ENCODE measurements around the gene ADARB1. TPM values are rescaled to one million over a fixed set of nuclear protein-coding genes. Genes with fewer than 3 reads are reported as not detected.

ADARB1 gene
- polyA plus RNA-seq, 1 experiment, result 25.3 TPM

GRCh38 chr21:45152265-45152746 lies 77.9 kb downstream of the ADARB1 start:
- ChIA-PET CTCF (interaction anchor here (10.3 kb wide), 1 partner anchor 13 kb away, joined by 82 read pairs; no protein-coding TSS in a partner anchor), POLR2A (no interaction called here)
- Histone ChIP-seq H3K9me3 (ENCODE audit: control insufficient read depth, insufficient read depth, low read length) (no peaks in the 10 kb centered on the region), H3K27ac (ENCODE audit: low read depth, low read length) (no peak overlapping the region), H3K4me3 (ENCODE audit: low read depth, low read length) (no peak overlapping the region), H3K27me3 (ENCODE audit: control insufficient read depth, insufficient read depth, low read length) (no peaks in the 10 kb centered on the region)
- TF ChIP-seq CTCF (IDR thresholded peaks at IDR 0.05; ENCODE audit: low read depth, low read length), result no peak
- no peak for DNase-seq (ENCODE audit: low read depth, low spot score)

DNA sequence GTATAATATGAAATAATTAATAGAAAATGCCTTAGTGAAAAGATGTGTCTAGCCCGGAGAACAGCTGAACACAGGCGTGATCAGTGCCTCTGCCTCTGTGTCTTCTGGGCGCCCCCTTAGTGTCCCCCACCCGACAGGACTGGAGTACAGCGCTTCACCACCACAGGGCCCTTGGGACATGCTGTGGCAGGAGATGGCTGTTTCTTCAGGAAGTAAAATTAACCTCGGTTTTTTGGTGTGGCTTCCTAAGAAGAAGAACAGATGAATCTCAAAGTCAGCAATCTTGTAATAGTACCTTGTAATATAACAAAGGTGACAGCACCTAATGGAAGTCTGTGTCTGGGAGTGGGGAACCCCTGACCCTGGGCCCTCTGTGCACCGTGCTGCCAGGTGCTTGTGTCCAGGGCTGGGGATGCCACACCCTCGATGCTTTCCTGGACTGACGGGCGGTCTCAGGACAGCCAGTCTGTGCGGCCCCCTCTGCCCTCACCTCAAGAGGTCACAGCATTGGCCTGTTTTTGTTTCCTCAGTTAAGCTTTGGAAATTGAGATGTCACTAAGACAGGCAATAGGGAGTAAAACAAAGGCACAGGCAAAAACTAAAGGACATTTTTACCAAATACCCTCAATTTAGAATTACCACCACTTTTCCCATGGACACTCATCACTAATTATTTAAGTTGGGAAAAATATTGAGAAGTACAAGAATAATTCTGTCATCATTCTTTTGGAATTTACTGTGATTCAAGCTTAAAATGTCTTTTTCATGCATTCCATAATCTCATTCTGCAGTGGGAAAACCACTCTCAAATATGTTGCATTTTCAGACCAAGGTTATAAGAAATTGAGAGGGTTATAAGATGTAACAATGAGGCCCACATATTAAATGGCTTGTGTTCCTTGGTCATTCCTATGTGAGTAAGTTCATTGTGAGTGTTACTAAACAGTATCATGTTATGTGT lies 79.3 kb downstream of the ADARB1 start:
- TF ChIP-seq CTCF (IDR thresholded peaks at IDR 0.05; ENCODE audit: low read depth, low read length), result no peak
- Histone ChIP-seq H3K9me3 (ENCODE audit: control insufficient read depth, insufficient read depth, low read length) (no peaks in the 10 kb centered on the region), H3K4me3 (ENCODE audit: low read depth, low read length) (no peak overlapping the region), H3K27me3 (ENCODE audit: control insufficient read depth, insufficient read depth, low read length) (no peaks in the 10 kb centered on the region), H3K27ac (ENCODE audit: low read depth, low read length) (peak overlapping the region; percentile 48)
- ChIA-PET CTCF (interaction anchor here (1.0 to 10.3 kb wide), 2 partner anchors 14 to 203 kb away, joined by 3 to 82 read pairs; no protein-coding TSS in a partner anchor), POLR2A (interaction anchor here (0.8 kb wide), 1 partner anchor 14 kb away, joined by 3 read pairs; no protein-coding TSS in a partner anchor)
- DNase-seq (ENCODE audit: low read depth, low spot score), result no peak

DNA sequence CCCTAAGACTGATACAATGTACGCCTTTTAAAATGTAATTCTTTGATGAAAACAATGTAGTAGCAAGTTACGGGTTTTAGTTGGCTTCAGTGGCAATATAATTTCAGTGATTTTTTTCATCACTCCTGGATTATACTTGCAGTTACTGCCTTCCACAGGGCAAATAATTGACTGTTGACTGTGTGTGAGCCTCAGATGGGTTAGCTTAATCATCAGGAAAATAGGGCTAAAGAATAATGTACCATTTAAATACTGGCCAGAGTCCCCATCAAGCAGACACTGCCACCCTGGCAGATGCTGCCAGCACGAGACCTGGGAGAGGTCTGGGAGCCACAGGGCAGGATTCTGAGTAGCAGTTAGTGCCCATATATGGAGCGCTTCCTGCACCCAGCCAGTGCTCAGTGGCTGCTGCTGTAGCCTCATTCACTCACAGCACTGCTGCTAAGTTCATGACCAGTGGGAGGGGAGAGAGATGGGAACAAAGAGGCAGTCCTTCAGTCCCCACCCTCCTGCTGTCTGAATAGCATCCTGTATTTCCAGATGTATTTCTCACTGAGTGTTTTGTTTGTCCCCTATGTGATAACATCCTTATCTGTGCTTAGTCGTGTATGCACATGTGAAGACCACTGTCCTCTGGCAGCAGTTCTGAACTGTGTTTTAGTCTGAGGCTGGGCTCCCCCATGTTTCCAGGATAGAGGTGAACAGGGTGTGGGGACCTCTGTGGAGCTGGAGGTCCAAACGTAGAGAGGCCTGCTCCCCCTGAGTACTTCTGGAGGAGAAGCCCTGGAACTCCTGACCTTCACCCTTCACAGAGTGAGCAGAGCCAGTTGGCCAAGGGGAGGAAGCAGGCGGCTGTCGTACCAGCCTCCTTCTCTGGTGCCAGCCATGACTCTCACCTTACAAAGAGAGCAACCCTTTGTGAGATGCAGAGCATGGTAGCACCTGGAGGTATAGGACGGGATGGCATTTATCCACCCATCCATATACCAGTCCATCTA lies 80.4 kb downstream of the ADARB1 start:
- POLR2A ChIA-PET, result no interaction called here
- Histone ChIP-seq H3K27ac (ENCODE audit: low read depth, low read length) (peak overlapping the region; percentile 70), H3K27me3 (ENCODE audit: control insufficient read depth, insufficient read depth, low read length) (no peaks in the 10 kb centered on the region), H3K4me3 (ENCODE audit: low read depth, low read length) (no peak overlapping the region), H3K9me3 (ENCODE audit: control insufficient read depth, insufficient read depth, low read length) (no peaks in the 10 kb centered on the region)
- CTCF ChIA-PET, result interaction anchor here (10.3 kb wide), 1 partner anchor 16 kb away, joined by 82 read pairs; no protein-coding TSS in a partner anchor
- no peak for TF ChIP-seq CTCF (IDR thresholded peaks at IDR 0.05; ENCODE audit: low read depth, low read length)
- no peak for DNase-seq (ENCODE audit: low read depth, low spot score)

GRCh38 chr21:45155910-45156309 lies 81.5 kb downstream of the ADARB1 start:
- DNase-seq (ENCODE audit: low read depth, low spot score), result no peak
- no peaks in the 10 kb centered on the region; the same call in 1 of the 2 replicates for H3K9me3 ChIP-seq (ENCODE audit: control insufficient read depth, insufficient read depth, low read length)
- ChIA-PET POLR2A (no interaction called here), CTCF (no interaction called here)
- no peak overlapping the region for H3K27ac ChIP-seq (ENCODE audit: low read depth, low read length)
- TF ChIP-seq CTCF (IDR thresholded peaks at IDR 0.05; ENCODE audit: low read depth, low read length), result no peak
- no peaks in the 10 kb centered on the region for H3K27me3 ChIP-seq (ENCODE audit: control insufficient read depth, insufficient read depth, low read length)
- H3K4me3 ChIP-seq (ENCODE audit: low read depth, low read length), result no peak overlapping the region

Measured in AG04450 (cell line).